GM18526 (cell line): ENCODE results near the gene UST.

ENCODE experiments used
- POLR2A ChIP-seq: IDR thresholded peaks from 3 replicates; pipeline ENCODE4 v1.6.1; 2011; ENCODE audit not compliant: insufficient read length; ENCODE audit errors: extremely low read depth

The UST gene

GRCh38 chr6:149015535-149016525 is 269.0 kb downstream of the UST start:
- no peak for TF ChIP-seq POLR2A

GRCh38 chr6:149016716-149017115 is 269.9 kb downstream of the UST start:
- TF ChIP-seq POLR2A, result no peak

- TF ChIP-seq POLR2A, result no peak
Measured at GRCh38 chr6:149020319-149020718, 273.5 kb downstream of the UST start.

GRCh38 chr6:149024361-149024760 is 277.5 kb downstream of the UST start:
- no peak for TF ChIP-seq POLR2A

GRCh38 chr6:149025061-149025460 is 278.2 kb downstream of the UST start:
- TF ChIP-seq POLR2A, result no peak

- no peak for TF ChIP-seq POLR2A
Measured at GRCh38 chr6:149026530-149026942, 279.7 kb downstream of the UST start.

- TF ChIP-seq POLR2A, result no peak
Measured at GRCh38 chr6:149027484-149027883, 280.7 kb downstream of the UST start.

GRCh38 chr6:149028767-149029405 is 282.1 kb downstream of the UST start:
- TF ChIP-seq POLR2A, result no peak

GRCh38 chr6:149031201-149031858 is 284.5 kb downstream of the UST start:
- no peak for TF ChIP-seq POLR2A

- TF ChIP-seq POLR2A, result no peak
Measured at GRCh38 chr6:149031859-149032598, 285.2 kb downstream of the UST start.

GRCh38 chr6:149032599-149033405 is 286.0 kb downstream of the UST start:
- TF ChIP-seq POLR2A, result no peak

- TF ChIP-seq POLR2A, result no peak
Measured at GRCh38 chr6:149033454-149033853, 286.6 kb downstream of the UST start.

GRCh38 chr6:149035766-149036165 is 288.9 kb downstream of the UST start:
- no peak for TF ChIP-seq POLR2A

GRCh38 chr6:149037051-149037671 is 290.3 kb downstream of the UST start:
- no peak for TF ChIP-seq POLR2A
